ENCODE data around the gene BSG.
"Not testable (repeated sequence)": the region's sequence is repeated elsewhere in the genome, so short reads cannot be mapped to it uniquely, and the experiment has no call there.

BSG gene

DNA sequence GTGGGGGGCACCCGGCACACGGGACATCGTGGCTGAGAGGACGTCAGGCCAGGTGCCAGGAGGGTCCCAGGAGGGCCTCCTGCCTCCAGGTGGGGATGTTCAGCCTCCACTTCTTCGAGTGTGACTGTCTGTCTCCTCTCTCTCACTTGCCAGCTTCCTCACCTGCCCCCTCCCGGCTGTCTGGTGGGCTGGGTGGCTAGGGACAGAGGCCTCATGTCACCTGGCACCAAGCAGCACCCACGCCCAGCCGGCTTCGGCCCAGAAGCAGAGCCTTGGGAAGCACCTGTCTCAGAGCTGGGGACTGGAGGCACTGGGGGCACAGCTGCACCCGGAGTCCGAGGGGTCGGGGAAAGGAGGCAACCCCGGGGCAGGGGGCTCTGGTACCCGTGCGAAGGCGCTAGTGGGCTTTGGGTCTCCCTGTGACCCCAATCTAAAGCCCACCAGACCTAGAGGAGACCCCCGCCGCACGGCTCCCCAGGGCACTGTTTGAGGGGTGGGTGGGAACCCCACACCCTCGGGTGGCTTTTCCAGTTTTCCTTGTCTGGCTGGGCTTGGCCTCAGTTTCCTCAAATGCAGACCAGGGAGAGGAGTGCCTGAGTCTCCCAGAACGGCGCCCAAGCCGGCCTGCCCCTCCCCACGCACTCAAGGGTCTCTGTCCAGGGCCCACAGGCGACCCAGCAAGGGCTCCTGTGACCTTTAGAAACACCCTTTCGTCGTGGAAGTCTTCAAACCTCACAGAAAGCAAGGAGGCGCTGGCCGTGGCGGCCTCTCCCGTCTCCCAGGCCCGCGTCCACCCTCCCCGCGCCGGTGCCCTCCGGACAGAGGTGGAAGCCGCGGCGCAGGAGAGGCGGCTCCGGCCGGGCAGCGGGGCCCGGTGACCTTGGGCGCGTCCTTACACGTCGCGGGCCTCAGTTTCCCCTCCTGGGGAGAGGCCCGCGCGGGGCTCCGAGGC lies 16.6 kb downstream of the BSG start:
- DNase-seq: peak; percentile 57

DNA sequence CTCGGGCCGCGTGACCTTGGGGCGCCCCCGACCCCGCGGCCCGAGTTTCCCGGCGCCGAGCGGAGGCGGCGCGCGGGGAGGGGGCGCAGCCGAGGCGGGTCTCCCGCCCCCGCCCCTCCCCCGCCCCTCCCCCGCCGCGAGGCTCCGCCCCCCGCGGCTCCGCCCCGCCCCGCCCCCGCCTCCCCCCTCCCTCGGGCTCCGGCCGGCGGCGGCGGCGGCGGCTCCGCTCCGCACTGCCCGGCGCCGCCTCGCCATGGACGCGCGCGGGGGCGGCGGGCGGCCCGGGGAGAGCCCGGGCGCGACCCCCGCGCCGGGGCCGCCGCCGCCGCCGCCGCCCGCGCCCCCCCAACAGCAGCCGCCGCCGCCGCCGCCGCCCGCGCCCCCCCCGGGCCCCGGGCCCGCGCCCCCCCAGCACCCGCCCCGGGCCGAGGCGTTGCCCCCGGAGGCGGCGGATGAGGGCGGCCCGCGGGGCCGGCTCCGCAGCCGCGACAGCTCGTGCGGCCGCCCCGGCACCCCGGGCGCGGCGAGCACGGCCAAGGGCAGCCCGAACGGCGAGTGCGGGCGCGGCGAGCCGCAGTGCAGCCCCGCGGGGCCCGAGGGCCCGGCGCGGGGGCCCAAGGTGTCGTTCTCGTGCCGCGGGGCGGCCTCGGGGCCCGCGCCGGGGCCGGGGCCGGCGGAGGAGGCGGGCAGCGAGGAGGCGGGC lies 17.4 kb downstream of the BSG start, which contains the start of gene HCN2:
Gene HCN2, plus strand, starts transcription at position 189 of the 703 bp plus-strand sequence. Its CDS starts 65 bp downstream, at position 254.
- DNase-seq: no peak

DNA sequence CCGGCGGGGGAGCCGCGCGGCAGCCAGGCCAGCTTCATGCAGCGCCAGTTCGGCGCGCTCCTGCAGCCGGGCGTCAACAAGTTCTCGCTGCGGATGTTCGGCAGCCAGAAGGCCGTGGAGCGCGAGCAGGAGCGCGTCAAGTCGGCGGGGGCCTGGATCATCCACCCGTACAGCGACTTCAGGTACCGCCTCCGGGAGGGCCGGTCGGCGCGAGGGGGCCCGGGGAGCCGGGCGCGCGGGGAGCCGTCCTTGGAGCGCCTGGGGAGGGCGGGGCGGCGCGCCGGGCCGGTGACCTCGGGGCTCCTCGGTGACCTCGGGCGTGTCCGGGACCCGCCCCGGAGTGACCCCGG lies 18.0 kb downstream of the BSG start:
- no peak for DNase-seq

DNA sequence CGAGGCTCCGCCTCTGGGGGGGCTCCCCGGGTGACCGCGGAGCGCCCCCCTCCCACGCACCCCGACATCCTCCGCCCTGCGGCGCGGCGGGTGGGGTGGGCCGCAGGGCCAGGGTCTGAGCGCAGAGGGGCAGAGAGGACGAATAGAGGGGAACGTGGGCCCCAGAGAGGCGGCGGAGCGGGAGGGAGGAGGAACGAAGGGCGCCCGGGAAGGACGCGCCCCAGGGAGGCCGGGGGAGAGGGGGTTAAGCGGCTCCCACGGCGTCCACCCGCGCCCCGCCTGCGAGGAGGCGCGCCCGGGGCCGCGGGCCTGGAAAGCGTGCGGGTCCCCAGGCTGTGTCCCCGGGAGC lies 18.3 kb downstream of the BSG start:
- DNase-seq: no peak

DNA sequence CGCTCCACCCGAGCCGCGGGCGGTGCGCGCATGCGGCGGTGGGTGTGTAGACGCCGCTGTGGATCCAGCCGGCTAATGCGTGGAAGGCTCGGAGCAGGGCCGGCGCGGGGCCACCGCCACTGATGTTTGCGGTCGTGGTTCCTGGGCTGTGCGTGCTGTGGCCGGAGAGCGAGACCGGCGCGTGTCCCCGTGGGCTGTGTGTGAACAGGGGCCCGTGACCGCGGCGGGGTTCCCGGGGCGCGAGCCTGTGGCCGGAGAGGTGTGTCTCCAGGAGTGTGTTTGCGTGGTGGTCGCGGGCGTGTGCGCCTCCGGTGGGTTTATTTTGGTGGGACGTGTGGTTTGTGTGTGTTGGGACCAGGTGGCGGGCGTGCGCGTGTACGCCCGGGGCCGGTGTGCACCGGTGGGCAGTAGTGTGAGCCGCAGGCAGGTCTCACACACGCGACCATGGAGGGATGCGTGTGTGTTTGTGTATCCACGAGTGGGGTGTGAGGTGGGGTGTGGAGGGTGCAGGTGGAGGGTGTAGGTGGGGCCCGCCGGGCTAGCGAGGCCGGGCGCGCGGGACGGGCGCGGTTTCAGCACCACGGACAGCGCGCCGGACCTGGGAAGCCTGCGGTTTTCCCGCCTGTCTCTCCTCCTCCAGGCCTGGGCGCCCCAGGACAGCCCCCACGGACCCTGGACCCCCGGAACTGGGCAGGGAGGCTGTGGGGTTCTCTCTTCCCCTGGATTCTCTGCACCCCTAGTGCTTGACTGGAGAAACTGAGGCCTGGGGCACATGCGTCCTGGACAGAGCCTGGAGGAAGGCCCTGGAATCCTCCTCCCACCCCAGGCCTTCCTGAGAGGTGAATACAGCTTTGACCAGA lies 18.9 kb downstream of the BSG start:
- no peak for DNase-seq

DNA sequence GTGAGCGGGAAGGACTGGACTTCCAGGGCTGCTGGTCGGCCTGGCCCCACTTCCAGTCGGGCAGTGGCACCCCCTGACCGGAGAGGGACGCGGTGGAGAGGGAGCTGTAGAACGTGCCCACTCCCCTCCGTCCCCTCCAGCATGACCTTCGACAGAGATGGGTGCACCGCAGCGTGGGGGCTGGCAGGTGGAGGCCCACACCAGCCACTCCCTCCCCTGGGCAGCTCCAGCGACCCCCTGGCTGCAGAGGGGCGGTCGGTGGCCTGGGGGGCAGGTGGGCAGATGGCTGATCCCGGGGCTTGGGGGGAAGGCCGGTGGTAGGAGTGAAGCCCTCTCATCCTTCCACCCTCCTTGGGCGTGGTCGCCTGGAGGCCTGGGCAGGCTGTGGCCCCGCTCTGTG lies 19.7 kb downstream of the BSG start:
- no peak for DNase-seq

DNA sequence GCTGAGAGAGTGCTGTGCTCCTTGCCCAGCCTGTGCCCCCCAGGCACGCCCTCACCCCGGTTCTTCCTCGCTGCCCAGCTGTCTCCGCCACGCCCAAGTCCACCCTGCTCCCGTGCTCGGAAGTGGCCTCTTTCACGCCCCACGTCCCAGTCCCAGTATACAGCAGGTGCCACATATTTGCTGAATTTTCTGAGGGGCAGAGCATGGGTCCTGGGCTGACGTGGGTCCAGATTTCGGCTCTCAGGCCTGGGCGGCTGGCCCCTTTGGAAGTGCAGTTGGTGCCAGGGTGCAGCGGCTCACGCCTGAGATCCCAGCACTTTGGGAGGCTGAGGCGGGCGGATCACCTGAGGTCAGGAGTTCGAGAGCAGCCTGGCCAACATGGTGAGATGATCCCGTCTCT lies 20.7 kb downstream of the BSG start:
- DNase-seq: no peak

DNA sequence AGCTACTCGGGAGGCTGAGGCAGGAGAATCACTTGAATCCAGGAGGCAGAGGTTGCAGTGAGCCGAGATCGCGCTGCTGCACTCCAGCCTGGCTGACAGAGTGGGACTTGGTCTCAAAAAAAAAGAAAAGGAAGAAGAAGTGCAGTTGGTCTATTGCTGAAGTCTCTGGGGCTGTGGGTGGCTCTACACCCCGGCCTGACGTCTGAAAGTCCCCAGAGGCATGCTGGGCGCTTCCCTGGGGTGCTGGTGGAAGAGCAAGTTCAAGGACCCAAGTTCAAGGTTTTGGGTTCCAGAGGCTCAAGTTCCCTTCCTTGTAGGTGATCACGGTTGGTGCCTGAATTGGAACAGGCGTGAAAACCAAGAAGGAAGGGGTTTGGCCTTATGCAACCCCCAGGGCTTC lies 21.1 kb downstream of the BSG start:
- no peak for DNase-seq

DNA sequence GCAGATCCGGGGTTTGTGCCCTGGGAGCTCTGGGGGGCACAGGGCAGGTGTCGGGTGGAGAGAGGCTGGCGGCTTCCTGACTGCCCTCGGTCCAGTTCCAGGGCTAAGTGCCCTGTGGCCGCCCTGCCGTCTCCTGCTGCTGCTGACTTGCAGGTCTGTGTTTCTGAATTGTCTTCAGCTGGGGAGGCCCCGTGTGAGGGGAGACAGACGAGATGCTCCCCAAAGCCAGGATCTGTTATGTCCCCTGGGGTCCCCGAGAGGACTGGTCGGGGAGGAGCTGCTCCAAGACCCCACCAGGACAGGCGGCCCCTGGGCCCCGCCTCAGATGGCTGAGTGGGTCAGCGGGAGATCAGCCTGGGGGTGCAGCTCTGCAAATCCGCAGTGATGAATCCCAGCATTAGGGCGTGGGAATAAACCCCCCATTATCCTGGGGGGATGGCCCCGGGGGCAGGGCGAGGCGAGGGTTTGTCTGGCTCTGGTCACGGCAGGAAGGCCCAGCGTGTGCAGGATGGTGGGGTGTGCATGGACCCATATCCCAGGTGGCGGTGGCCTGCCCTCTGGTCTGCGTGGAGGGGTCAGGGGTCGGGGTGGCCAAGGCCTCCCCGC lies 22.0 kb downstream of the BSG start:
- no peak for DNase-seq

DNA sequence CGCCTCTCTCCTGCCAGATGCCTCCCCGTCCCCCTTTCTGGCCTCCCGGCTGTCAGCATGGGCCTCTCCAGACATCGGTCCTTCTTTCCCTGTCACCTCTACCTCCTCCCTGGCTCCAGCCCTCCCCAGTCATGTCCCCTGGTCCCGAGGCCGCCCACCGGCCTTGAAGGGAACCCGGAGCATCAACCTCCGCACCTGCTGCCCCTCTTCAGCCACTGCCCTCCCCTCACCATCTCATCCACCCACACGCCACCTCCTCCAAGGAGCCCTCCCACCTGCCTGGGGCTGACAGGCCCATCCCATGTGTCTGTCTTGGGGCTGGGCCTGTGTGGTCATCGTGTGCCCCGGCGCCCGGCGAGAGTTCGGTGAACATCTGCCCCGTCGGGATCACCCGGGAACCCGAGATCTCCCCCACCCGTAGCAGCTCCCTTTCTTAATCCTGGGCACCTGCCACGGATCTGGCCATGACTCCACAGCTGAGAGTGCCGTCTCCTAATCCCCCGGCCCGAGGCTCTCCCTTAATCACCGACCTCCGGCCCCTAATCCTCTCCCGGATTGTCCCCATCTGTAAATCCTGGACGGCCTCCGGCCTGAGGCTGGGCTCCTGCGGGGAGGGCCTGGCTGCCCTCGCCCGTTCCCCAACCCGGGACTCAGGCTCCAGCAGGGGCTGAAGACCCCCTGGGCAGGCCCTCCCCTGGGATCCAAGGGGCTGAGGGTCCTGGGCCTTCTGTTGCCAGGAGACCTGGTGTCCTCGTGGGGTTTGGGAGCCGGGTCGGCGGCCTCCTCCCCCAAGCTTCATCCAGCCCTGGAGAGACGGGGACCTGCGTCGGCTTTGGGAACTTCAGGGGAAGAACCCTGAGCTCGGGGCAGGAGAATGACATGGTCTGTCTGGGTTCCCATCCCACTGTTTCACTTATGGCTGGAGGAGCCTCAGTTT lies 23.2 kb downstream of the BSG start:
- DNase-seq: no peak

DNA sequence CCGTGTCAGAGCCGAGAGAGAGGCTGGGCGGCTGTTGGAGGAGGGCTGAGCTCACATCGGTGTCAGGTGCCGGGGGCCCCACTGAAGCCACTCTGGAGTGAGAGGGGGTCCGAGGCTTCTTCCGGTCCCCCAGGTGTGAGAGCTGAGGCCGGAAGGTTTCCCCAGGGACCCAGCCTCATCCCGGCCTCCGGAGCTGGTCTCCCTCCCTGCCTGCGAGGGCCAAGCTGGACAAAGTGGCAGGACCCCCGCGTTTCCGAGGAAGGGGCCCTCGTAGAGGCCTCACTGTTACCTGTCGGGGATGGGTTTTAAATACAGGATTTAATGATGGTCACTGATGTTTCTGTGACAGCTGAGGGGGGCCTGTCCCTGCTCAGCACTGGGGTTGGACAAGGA lies 23.9 kb downstream of the BSG start:
- DNase-seq: no peak

DNA sequence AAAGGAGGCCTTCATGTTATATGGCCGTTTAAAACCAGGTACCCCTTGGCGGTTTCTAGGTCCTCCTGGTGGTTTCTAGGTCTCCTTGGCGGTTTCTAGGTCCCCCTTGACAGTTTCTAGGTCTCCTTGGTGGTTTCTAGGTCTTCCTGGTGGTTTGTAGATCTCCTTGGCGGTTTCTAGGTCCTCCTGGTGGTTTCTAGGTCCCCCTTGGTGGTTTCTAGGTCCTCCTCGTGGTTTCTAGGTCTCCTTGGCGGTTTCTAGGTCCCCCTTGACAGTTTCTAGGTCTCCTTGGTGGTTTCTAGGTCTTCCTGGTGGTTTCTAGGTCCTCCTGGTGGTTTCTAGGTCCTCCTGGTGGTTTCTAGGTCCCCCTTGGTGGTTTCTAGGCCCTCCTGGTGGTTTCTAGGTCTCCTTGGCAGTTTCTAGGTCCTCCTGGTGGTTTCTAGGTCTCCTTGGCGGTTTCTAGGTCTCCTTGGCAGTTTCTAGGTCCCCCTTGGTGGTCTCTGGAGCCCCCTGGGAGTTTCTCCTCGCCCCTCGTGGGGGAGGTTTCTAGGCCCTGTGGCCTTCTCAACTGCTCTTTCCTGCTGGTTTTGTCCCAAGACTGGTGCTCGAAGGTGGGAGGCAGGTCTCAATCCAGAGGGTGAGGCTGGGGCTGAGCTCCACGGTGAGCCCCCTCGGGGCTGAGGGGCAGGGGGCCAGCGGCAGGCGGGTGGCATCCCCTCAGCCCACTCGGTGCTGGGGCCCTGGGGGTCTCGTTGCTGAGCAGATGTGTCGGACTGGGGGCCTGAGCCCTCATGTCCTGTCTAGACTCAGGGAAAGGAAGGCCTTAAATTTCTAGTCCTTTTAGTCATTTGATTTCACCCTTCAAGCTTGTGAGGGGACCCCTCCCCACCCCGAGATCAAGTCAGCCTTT lies 25.3 kb downstream of the BSG start:
- no peak for DNase-seq

DNA sequence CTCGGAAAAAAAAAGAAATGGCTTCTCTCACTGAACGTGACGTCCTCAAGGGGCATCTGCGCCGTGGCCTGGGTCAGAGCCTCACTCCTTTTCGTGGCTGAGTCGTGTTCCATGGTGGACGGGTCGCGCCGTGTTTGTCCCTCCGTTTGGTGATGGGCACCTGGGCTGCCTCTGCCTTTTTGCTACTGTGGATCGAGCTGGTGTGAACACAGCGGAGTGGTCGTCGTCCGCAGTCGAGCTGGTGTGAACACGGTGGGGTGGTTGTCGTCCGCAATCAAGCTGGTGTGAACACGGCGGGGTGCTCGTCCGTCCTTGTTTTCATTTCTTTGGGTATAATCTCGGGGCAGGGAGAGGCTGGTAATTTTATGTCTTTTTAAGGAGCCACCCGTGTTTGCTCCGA lies 28.9 kb downstream of the BSG start:
- no peak for DNase-seq

DNA sequence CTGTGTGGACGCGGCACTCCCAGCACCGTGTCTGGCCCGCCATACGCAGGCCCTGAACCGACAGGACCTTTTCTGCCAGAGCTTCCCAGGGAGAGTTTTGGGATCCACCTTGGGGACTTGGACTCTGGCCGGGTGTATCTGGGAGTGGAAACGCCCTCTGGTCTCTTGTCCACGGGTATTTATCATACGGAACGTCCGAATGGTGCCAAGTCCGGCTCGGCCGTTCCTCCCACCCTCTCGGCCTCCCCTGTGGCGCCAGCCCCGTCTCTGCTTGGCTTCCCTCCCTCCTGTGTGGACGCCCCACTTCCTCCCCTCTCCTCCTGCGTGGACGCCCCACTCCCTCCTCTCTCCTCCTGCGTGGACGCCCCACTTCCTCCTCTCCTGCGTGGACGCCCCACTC lies 29.4 kb downstream of the BSG start:
- no peak for DNase-seq

DNA sequence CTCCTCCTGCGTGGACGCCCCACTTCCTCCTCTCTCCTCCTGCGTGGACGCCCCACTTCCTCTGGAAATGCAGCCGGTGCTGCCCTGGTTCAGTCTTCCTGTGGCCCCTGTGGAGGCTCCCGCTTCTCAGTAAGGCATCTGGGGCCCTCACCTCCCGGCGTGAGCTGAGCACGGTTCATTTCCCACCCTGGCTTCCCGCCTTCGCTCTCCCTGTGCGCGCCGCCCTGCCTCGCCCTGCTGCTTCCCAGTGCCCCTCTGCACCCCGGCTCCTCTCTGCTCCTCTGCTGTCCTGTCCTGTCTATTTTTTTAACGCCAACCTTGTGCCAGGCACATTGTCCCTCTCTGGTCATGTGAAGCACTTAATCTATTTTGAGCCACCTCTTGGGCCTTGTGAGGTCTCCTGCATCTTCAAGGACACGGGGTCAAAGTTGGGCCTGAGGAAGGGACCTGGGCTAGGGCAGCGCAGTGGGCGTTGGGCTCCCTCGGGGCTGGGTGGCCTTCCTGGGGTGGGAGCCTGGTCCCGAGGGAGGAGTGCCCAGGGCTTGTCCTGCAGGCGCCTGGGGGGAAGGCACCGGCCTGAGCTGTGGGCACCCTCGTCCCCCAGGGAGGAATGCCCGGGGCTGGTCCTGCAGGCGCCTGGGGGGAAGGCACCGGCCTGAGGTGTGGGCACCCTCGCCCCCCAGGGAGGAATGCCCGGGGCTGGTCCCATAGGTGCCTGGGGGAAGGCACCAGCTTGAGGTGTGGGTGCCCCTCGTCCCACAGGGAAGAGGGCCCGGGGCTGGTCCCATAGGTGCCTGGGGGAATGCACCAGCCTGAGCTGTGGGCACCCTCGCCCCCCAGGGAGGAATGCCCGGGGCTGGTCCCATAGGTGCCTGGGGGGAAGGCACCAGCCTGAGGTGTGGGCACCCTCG lies 30.2 kb downstream of the BSG start:
- no peak for DNase-seq

DNA sequence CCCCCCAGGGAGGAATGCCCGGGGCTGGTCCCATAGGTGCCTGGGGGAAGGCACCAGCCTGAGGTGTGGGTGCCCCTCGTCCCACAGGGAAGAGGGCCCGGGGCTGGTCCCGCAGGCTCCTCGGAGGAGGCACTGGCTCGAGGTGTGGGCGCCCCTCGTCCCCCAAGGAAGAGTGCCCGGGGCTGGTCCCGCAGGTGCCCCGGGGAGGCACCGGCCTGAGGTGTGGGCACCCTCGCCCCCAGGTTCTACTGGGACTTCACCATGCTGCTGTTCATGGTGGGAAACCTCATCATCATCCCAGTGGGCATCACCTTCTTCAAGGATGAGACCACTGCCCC lies 30.9 kb downstream of the BSG start:
- DNase-seq: not testable (repeated sequence)

DNA sequence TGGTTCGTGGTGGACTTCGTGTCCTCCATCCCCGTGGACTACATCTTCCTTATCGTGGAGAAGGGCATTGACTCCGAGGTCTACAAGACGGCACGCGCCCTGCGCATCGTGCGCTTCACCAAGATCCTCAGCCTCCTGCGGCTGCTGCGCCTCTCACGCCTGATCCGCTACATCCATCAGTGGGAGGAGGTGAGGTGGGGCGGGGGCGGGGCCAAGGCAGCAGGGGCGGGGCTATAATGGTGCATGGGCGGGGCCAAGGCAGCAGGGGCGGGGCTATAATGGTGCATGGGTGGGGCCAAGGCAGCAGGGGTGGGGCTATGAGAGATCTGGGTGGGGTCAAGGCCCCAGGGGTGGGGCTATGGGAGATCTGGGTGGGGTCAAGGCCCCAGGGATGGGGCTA lies 31.4 kb downstream of the BSG start:
- not testable (repeated sequence) for DNase-seq

DNA sequence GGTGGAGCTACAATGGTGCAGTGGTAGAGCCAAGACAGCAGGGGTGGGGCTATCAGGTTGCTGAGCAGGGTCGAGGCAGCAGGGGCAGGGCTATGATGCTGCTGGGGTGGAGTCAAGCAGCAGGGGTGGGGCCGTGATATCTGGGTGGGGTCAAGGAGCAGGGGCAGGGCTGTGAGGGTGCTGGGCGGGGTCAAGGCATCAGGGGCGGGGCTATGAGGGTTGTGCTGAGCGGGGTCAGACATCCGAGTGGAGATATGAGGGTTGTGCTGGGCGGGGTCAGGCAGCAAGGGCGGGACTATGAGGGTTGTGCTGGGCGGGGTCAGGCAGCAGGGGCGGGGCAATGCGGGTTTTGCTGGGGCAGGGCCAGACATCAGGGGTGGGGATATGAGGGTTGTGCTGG lies 32.0 kb downstream of the BSG start:
- no peak for DNase-seq

DNA sequence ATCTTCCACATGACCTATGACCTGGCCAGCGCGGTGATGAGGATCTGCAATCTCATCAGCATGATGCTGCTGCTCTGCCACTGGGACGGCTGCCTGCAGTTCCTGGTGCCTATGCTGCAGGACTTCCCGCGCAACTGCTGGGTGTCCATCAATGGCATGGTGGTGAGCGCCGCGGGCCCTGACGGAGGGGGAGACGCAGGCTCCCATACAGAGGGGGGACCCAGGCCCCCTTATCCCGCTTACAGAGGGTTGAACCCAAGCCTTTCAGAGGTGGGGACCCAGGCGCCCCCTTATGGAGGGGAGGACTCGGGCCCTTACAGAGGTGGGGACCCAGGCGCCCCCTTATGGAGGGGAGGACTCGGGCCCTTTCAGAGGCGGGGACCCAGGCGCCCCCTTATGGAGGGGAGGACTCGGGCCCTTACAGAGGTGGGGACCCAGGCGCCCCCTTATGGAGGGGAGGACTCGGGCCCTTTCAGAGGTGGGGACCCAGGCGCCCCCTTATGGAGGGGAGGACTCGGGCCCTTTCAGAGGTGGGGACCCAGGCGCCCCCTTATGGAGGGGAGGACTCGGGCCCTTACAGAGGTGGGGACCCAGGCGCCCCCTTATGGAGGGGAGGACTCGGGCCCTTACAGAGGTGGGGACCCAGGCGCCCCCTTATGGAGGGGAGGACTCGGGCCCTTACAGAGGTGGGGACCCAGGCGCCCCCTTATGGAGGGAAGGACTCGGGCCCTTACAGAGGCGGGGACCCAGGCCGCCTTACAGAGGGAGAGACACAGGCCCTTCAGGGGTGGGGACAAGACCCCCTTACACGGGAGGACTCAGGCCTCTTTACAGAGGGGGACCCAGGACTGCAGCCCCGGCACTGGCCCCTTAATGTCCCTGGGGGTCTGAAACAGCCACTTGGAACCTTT lies 32.9 kb downstream of the BSG start:
- DNase-seq: not testable (repeated sequence)
